ENCODE results near the gene ADK. TPM values are rescaled to one million over a fixed set of nuclear protein-coding genes. Genes with fewer than 3 reads are reported as not detected.

Gene ADK
- total and polyA plus RNA-seq, 2 donors (not counting 3 experiments of a cell fraction or from before 2014, with no cell fraction given), result 11.7 to 46.5 TPM

DNA sequence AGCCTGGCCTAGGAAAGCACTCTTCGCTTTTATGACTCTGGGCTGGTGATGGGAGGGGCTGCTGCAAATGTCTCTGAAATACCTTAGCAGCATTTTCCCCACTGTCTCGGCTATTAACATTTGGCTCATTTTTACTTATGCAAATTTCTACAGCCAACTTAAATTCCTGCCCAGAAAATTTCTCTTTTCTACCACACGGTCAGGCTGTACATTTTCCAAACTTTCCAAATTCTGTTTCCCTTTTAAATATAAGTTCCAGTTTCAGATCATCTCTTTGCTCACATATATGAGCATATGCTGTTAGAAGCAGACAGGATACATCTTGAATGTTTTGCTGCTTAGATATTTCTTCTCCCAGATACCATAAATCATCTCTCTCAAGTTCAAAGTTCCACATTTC, 332.3 kb downstream of the ADK start:
- no peak overlapping the region for H3K27ac ChIP-seq (ENCODE audit: insufficient read depth, low read depth, low read length)
- FAIRE-seq, result no peak
- no peaks in the 10 kb centered on the region for H3K4me1 ChIP-seq (ENCODE audit: control insufficient read depth, extremely low read depth, insufficient read depth, low read length)
- no peaks in the 10 kb centered on the region for H3K9me1 ChIP-seq (replicated peaks; ENCODE audit: control insufficient read depth, extremely low read depth, insufficient read depth, low read length)
- no peaks in the 10 kb centered on the region for H3K9me3 ChIP-seq (replicated peaks; ENCODE audit: control insufficient read depth, insufficient read depth, low read length)
- no peak overlapping the region for H3K4me3 ChIP-seq (replicated peaks in 1 of 3; ENCODE audit: insufficient read depth in 1 of 3, low read depth in 1 of 3, low read length in 3 of 3)
- intact Hi-C loops (cut with micrococcal nuclease) (no loop called here), dilution Hi-C loops (cut with MboI; ENCODE audit: extremely low pct_ligation_motif_present, low sequenced_read_pairs) (no loop called here)
- H3K79me2 ChIP-seq (ENCODE audit: control insufficient read depth, insufficient read depth, low read length), result no peaks in the 10 kb centered on the region
- no peaks in the 10 kb centered on the region for H3K36me3 ChIP-seq (ENCODE audit: control insufficient read depth in 2 of 2, extremely low read depth in 1 of 2, insufficient read depth in 2 of 2, low read length in 2 of 2)
- no TSS peak for BruUV-seq (replicated peaks)
- H3K9ac ChIP-seq (replicated peaks; ENCODE audit: extremely low read depth, insufficient read depth, low read length), result no peak overlapping the region
- H2AFZ ChIP-seq (ENCODE audit: low read depth, low read length), result no peak overlapping the region
- no peak overlapping the region for H3K4me2 ChIP-seq (ENCODE audit: insufficient read depth, low read length)
- POLR2A ChIA-PET, result no interaction called here
- DNase-seq (ENCODE audit: low read depth, low spot score), result no peak
- no peaks in the 10 kb centered on the region for H4K20me1 ChIP-seq (replicated peaks; ENCODE audit: control insufficient read depth, extremely low read depth, insufficient read depth, low read length)
- H3K27me3 ChIP-seq (ENCODE audit: control insufficient read depth in 2 of 2, insufficient read depth in 2 of 2, low read length in 2 of 2), result no peaks in the 10 kb centered on the region
- CTCF ChIA-PET, result no interaction called here
- TF ChIP-seq, protein P1, sequence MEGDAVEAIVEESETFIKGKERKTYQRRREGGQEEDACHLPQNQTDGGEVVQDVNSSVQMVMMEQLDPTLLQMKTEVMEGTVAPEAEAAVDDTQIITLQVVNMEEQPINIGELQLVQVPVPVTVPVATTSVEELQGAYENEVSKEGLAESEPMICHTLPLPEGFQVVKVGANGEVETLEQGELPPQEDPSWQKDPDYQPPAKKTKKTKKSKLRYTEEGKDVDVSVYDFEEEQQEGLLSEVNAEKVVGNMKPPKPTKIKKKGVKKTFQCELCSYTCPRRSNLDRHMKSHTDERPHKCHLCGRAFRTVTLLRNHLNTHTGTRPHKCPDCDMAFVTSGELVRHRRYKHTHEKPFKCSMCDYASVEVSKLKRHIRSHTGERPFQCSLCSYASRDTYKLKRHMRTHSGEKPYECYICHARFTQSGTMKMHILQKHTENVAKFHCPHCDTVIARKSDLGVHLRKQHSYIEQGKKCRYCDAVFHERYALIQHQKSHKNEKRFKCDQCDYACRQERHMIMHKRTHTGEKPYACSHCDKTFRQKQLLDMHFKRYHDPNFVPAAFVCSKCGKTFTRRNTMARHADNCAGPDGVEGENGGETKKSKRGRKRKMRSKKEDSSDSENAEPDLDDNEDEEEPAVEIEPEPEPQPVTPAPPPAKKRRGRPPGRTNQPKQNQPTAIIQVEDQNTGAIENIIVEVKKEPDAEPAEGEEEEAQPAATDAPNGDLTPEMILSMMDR (IDR thresholded peaks at IDR 0.05; ENCODE audit: extremely low read depth in 1 of 2, insufficient read depth in 1 of 2, low read depth in 1 of 2, low read length in 2 of 2), result no peak
- no peak for TF ChIP-seq MYC (IDR thresholded peaks at IDR 0.05; ENCODE audit: low read depth, low read length)
- no peak for TF ChIP-seq EZH2 (IDR thresholded peaks at IDR 0.05; ENCODE audit: borderline replicate concordance, low read depth, low read length, severe bottlenecking)
- TF ChIP-seq POLR2A (IDR thresholded peaks at IDR 0.05; ENCODE audit: low read depth, low read length), result no peak
- TF ChIP-seq FOS (IDR thresholded peaks at IDR 0.05; ENCODE audit: borderline replicate concordance, insufficient read depth, low read length), result no peak
- TF ChIP-seq GATA2 (IDR thresholded peaks at IDR 0.05; ENCODE audit: insufficient read depth, insufficient read length, low read depth, low read length), result no peak
- no peak for TF ChIP-seq POLR2AphosphoS5 (IDR thresholded peaks at IDR 0.05; ENCODE audit: insufficient read depth, low read depth, low read length)
- no peak for TF ChIP-seq JUN (IDR thresholded peaks at IDR 0.05; ENCODE audit: borderline replicate concordance, insufficient read depth, insufficient read length, low read depth)
- TF ChIP-seq MAX (IDR thresholded peaks at IDR 0.05; ENCODE audit: insufficient read depth, insufficient read length), result no peak

All from endothelial cell of umbilical vein (primary cell).